HG02973 (cell line): ENCODE data around the gene PITX3.
A peak's percentile ranks its signal among the peaks of the same experiment; 100 is the strongest.
"Not testable (repeated sequence)": the region's sequence is repeated elsewhere in the genome, so short reads cannot be mapped to it uniquely, and the experiment has no call there.

Source experiments
- ATAC-seq: cut with Tn5 transposase; IDR thresholded peaks from one replicate; pipeline ENCODE4 v1.9.1; 2021; ENCODE audit warnings: moderate library complexity; ENCODE audit not compliant: unreplicated experiment

PITX3 gene

GRCh38 chr10:102229810-102230263, 11.5 kb downstream of the PITX3 start:
- no peak for ATAC-seq

DNA sequence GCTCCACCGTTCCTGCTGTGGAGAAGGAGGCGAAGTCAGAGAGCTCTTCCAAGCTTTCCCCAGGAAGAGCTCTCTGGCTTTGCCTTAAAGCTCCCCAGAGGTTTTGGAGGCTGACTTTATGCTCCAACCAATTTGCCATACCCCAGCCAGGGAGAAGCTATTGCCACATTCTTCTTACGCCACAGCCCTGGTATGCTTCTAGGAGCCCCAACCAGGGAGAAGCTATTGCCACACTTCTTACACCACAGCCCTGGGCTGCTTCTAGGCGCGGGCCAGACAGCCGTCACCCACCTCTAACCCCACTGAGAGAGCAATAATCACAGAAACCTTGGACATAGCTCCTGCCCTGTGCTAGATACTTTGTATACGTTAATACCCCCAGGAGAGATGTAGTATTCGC, 14.3 kb downstream of the PITX3 start:
- no peak for ATAC-seq

- no peak for ATAC-seq
These were observed 14.8 kb downstream of the PITX3 start for GRCh38 chr10:102226542-102226870.

DNA sequence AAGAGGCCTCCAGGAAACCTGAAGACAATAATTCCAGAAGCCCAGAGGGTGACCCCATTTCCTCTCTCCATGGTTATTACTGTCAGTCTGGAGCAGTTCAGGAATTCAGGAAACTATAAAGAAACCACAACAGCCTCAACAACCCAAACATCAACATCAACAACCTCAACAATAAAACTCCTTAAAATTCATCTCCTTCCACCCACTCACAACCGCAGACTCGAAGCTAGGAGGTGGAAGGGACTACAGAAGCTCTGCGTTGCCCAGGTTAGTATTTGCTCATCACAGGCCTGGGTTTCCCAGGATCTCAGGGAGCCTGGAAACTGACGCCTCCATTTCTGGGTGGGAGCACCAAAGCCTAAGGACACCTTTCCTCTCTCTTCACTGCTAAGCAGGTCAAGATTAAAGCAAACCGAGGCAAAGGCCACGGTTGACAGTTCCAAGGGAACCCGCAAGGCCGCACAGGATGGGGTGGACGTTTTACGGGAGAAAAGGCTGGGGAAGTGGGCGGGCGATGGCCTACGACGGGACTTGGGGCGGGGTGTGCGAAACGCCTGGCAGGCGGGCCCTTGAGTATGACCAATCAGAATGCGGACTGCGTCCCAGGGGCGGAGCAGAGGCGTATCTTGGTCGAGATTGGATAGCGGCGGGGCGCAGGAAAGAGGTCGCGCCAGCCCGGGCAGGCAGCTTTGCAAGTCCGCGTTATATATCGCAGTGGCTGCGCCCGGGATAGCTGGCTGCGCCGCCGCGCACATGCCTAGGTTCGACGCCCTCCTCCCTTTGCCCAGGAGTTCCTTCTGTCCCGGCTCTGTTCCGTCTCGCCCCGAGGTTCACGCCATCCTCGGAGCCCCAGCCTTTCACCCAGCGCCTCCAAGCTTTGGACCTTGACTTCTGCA, 15.4 kb downstream of the PITX3 start, which contains the start of gene ELOVL3:
Gene ELOVL3 (plus strand): TSS at position 654 of the 896 bp plus-strand sequence. CDS start 250 bp downstream, outside the sequence.
- peak; percentile 85 for ATAC-seq

DNA sequence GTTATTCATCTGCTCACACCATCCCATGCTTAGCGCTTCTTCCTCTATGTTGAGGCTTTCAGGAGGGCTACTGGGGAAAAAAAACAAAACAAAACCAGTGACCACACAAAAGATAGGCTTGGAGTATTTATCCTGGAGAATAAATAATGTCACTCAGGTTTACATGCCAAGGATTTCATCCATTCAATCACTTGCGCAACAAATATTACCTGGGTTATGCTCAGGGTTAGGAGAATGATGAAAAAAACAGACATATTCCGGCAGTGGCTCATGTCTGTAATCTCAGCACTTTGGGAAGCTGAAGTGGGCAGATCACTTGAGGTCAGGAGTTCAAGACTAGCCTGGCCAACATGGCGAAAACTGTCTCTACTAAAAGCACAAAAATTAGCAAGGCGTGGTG, 18.5 kb downstream of the PITX3 start:
- ATAC-seq = no peak

DNA sequence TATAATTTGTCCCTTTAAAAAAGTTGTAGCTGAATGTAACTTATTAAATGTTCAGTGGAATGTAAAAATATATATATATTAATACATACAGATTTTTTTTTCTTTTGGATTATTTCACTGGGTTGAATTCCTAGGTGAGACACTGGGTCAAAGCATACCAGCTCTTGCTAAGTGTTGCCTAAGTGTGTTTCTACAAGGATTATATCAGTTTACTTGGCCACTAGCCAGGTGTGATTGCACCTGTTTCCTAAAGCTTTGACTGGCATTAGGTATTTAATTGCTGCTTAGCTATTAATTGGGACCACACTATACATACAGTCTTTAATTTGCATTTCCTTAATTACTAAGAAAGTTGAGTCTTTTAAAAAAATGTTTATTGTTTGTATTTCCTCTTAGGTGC, 20.7 kb downstream of the PITX3 start:
- ATAC-seq = no peak

DNA sequence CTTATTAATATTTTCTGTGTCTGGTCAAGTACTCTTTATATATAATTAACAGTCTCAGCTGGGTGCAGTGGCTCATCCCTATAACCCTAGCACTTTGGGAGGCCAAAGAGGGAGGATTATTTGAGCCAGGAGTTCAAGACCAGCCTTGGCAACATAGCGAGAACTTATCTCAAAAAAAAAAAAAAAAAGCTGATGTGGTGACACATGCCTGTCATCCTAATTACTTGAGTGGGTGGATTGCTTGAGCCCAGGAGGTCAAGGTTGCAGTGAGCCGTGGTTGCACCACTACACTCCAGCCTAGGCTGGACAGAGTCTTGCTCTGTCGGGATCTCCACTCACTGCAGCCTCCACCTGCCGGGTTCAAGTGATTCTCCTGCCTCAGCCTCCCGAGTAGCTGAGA, 21.9 kb downstream of the PITX3 start:
- ATAC-seq = no peak

GRCh38 chr10:102213599-102213998, 27.7 kb downstream of the PITX3 start:
- not testable (repeated sequence) for ATAC-seq

- no peak for ATAC-seq
These were observed 29.6 kb downstream of the PITX3 start for GRCh38 chr10:102211615-102212299.

GRCh38 chr10:102208311-102209035, 32.8 kb downstream of the PITX3 start:
- ATAC-seq = no peak

- ATAC-seq = no peak
These were observed 38.9 kb downstream of the PITX3 start for GRCh38 chr10:102202386-102202785.

DNA sequence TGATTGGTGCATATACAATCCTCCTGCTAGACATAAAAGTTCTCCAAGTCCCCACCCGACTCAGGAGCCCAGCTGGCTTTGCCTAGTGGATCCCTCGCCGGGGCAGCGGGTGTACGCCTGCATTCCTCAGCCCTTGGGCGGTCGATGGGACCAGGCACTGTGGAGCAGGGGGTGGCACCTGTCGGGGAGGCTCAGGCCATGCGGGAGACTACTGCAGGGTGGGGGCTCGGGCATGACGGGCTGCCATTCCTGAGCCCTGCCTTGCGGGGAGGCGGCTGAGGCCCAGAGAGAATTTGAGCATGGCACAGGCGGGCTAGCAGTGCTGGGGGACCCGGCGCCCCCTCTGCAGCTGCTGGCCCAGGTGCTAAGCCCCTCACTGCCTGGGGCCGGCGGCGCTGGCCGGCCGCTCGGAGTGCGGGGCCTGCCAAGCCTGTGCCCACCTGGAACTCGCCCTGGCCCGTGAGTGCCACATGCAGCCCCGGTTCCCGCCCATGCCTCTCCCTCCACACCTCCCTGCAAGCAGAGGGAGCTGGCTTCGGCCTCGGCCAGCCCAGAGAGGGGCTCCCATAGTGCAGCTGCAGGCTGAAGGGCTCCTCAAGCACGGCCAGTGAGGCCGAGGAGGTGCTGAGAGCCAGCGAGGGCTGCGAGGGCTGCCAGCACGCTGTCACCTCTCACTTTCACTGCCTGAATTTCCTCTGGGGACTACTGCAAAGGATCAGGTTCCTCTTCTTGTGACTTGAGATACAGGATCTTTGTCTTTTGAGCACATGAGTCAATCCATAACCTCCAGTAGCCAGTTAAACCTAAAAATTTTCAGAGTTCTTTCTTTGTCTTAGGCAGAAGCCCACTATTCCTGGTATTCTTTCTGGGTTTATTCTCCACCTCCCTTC, 40.3 kb downstream of the PITX3 start:
- ATAC-seq = no peak

GRCh38 chr10:102198027-102198426, 43.3 kb downstream of the PITX3 start:
- ATAC-seq = no peak

DNA sequence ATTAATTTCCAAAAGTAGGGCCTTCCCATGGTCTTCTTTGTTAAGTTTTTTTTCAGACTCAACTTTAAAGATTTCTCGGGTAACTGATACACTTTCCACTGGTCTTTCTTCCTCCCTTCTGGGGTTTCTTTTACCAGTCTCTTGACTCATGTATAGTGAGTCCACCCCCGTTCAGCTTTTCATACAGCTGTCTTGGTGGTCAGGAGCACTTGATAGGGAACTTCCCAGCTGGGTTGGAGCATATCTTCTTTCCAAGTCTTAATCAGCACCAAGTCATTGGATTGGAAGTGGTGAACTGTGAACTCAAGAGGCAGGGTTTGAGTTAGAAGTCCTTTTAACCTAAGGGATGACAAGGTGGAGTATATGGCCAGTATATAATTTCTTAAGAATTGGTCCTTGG, 44.4 kb downstream of the PITX3 start:
- no peak for ATAC-seq

DNA sequence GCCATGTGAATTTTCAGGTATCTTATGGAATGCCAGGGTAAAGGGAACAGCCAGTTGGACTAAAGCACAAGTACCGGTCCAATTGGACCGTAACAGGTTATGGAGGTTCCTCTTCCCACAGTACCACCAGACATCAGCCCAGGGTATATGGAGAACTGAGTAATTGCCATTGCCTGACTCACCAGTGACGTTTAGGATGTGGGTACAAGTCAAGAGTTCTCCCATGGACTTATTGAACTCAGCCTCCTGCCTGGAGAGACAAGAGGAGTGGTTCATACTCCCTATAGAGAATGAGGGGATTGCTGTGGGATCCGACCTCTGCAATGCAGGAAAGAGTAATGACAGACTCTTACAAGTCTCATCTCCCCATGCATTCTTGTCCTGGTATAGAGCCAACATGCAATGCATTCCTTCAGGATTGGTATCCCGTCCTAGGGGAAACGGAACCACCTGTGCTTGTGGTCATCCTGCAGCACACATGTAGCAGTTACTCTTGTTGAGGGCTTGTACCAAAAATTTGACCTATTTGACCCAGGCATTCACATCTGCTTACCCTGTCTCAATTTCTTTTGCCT, 45.9 kb downstream of the PITX3 start:
- no peak for ATAC-seq

GRCh38 chr10:102191956-102192355, 49.4 kb downstream of the PITX3 start:
- ATAC-seq = no peak

GRCh38 chr10:102188941-102189898, 52.1 kb downstream of the PITX3 start:
- peak; percentile 53 for ATAC-seq

GRCh38 chr10:102188298-102188940, 52.9 kb downstream of the PITX3 start:
- ATAC-seq = no peak
